Middle frontal gyrus (tissue), 1 donor: ENCODE measurements around the gene NPY5R.

Experiments
- DNase-seq: peaks from one replicate; pipeline ENCODE4 v3.0.0-alpha.2; 2015; ENCODE audit warnings: low spot score; ENCODE audit errors: extremely low spot score

The NPY5R gene

GRCh38 chr4:163343604-163344146 lies at the start of gene NPY5R:
NPY5R (plus strand) TSS chr4:163343892; CDS start chr4:163350274, 6,382 bp downstream.
- DNase-seq = no peak

- DNase-seq = no peak
These were observed 48.6 kb upstream of the NPY5R start for GRCh38 chr4:163295138-163295537.

- no peak for DNase-seq
These were observed 43.2 kb upstream of the NPY5R start for GRCh38 chr4:163300445-163300844.

GRCh38 chr4:163303069-163303468 lies 40.6 kb upstream of the NPY5R start:
- DNase-seq = no peak

- DNase-seq = no peak
These were observed 34.2 kb upstream of the NPY5R start for GRCh38 chr4:163309466-163309865.

GRCh38 chr4:163317110-163317509 lies 26.6 kb upstream of the NPY5R start:
- no peak for DNase-seq

GRCh38 chr4:163330916-163331628 lies 12.6 kb upstream of the NPY5R start:
- DNase-seq = no peak

- DNase-seq = no peak
These were observed 11.9 kb upstream of the NPY5R start for GRCh38 chr4:163331629-163332376.

GRCh38 chr4:163332526-163333406 lies 10.9 kb upstream of the NPY5R start, which contains the start of gene NPY1R:
NPY1R (minus strand) TSS chr4:163332596; CDS start chr4:163326554, 6,042 bp downstream.
- peak; percentile 66 for DNase-seq

GRCh38 chr4:163335384-163335783 lies 8.3 kb upstream of the NPY5R start:
- no peak for DNase-seq

- no peak for DNase-seq
These were observed 744 bp downstream of the NPY5R start for GRCh38 chr4:163344147-163345125.

- no peak for DNase-seq
These were observed 7.0 kb downstream of the NPY5R start for GRCh38 chr4:163350672-163351071.

- no peak for DNase-seq
These were observed 9.4 kb downstream of the NPY5R start for GRCh38 chr4:163353054-163353453.

GRCh38 chr4:163356104-163356503 lies 12.4 kb downstream of the NPY5R start:
- no peak for DNase-seq

GRCh38 chr4:163367651-163368050 lies 24.0 kb downstream of the NPY5R start:
- DNase-seq = no peak

GRCh38 chr4:163372029-163372428 lies 28.3 kb downstream of the NPY5R start:
- DNase-seq = no peak

- DNase-seq = no peak
These were observed 35.0 kb downstream of the NPY5R start for GRCh38 chr4:163378661-163379060.

- DNase-seq = no peak
These were observed 37.0 kb downstream of the NPY5R start for GRCh38 chr4:163380703-163381102.

GRCh38 chr4:163382178-163382869 lies 38.6 kb downstream of the NPY5R start:
- no peak for DNase-seq

GRCh38 chr4:163384434-163384833 lies 40.7 kb downstream of the NPY5R start:
- DNase-seq = no peak
